GM12878 (cell line): ENCODE results near the gene PRCD. TPM values are rescaled to one million over a fixed set of nuclear protein-coding genes. Genes with fewer than 3 reads are reported as not detected.

Source experiments
- ATAC-seq: fragments of 200-7000 bp; cut with Tn5 transposase; 3 replicates; pipeline ENCODE4 v1.9.1; 2020; ENCODE audit warnings: mild to moderate bottlenecking, moderate library complexity
- BruUV-seq: library from RNA; stranded (reverse); fragments of 400-500 nt; replicated peaks from 2 replicates; lab custom pipeline; 2021; lab: Mats Ljungman, UMichigan
- CTCF ChIA-PET: fragments of 300-600 bp; sonication (Branson Sonifier 250); formaldehyde crosslinking; extraction: SDS; loops from one replicate; lab custom pipeline; 2021; ENCODE audit warnings: inconsistent platforms; lab: Yijun Ruan, JAX
- POLR2A ChIA-PET: fragments of 350-600 bp; formaldehyde crosslinking; extraction: SDS; loops from one replicate; lab custom pipeline; 2021; ENCODE audit warnings: inconsistent platforms; lab: Charles Lee
- RAD21 ChIA-PET: fragments of 300-600 bp; sonication (Branson Sonifier 250); formaldehyde crosslinking; loops from one replicate; lab custom pipeline; 2023; ENCODE audit warnings: antibody characterized with exemption; ENCODE audit not compliant: unreplicated experiment; lab: Charles Lee
- SMC1A ChIA-PET: fragments of 300-600 bp; sonication (Branson Sonifier 250); formaldehyde crosslinking; loops from one replicate; lab custom pipeline; 2023; ENCODE audit not compliant: unreplicated experiment, uncharacterized antibody; lab: Charles Lee
- DNase-seq: peaks from one replicate; pipeline ENCODE4 v3.0.0-alpha.2; 2011; ENCODE audit warnings: low read depth, low spot score
- FAIRE-seq: peaks from 3 replicates; lab custom pipeline; 2011; peaks lifted over from hg19 to GRCh38; lab: Jason Lieb, UNC
- H2AFZ ChIP-seq: 2 replicates; pipeline ENCODE4 v1.6.0; 2011; ENCODE audit warnings: low read depth, low read length, control low read depth; ENCODE audit not compliant: control insufficient read depth
- H3K27ac ChIP-seq: 2 replicates; pipeline ENCODE4 v1.5.1; 2011; ENCODE audit warnings: control low read depth; ENCODE audit not compliant: control insufficient read depth, insufficient read depth
- H3K27me3 ChIP-seq, 2 experiments: replicated peaks in 1 of 2; 2 replicates each; pipeline versions ENCODE4 v1.6.0 to v1.6.1; 2011; ENCODE audit warnings: low read length in 1 of 2; ENCODE audit not compliant: control insufficient read depth in 2 of 2, insufficient read depth in 2 of 2
- H3K36me3 ChIP-seq, 2 experiments: 2 replicates each; pipeline ENCODE4 v1.5.1; 2011; ENCODE audit warnings: low read length in 1 of 2; ENCODE audit not compliant: control insufficient read depth in 2 of 2, insufficient read depth in 2 of 2
- H3K4me1 ChIP-seq: 2 replicates; pipeline ENCODE4 v1.6.1; 2011; ENCODE audit warnings: mild to moderate bottlenecking, low read length, moderate library complexity, mixed read lengths; ENCODE audit not compliant: control insufficient read depth, insufficient read depth
- H3K4me2 ChIP-seq: 2 replicates; pipeline ENCODE4 v1.6.0; 2011; ENCODE audit warnings: control low read depth; ENCODE audit not compliant: control insufficient read depth, insufficient read depth
- H3K4me3 ChIP-seq: fragments of 200-600 bp; sonication (generic); 2 replicates; pipeline ENCODE4 v1.5.1; 2016
- H3K79me2 ChIP-seq: 2 replicates; pipeline ENCODE4 v1.6.0; 2011; ENCODE audit warnings: low read length; ENCODE audit not compliant: control insufficient read depth, insufficient read depth
- H3K9ac ChIP-seq: 2 replicates; pipeline ENCODE4 v1.8.0; 2011; ENCODE audit warnings: low read length, control low read depth, mixed read lengths; ENCODE audit not compliant: control insufficient read depth, insufficient read depth
- H3K9me3 ChIP-seq: replicated peaks from 3 replicates; pipeline ENCODE4 v1.5.1; 2011; ENCODE audit warnings: mild to moderate bottlenecking, low read length; ENCODE audit not compliant: control insufficient read depth, insufficient read depth
- H4K20me1 ChIP-seq: 2 replicates; pipeline ENCODE4 v1.6.0; 2011; ENCODE audit not compliant: control insufficient read depth, insufficient read depth
- BCL11A ChIP-seq: IDR thresholded peaks from 2 replicates; pipeline ENCODE4 v1.6.1; 2011; ENCODE audit warnings: low read depth, low read length
- BCLAF1 ChIP-seq: fragments of 450-650 bp; IDR thresholded peaks from 2 replicates; pipeline ENCODE4 v1.6.1; 2017; ENCODE audit warnings: antibody characterized with exemption, mild to moderate bottlenecking, moderate library complexity
- CHD2 ChIP-seq: IDR thresholded peaks from 2 replicates; pipeline ENCODE4 v1.6.1; 2011; ENCODE audit warnings: low read depth, low read length, improper control_type of control experiment, borderline replicate concordance
- LARP7 ChIP-seq: fragments of 450-650 bp; IDR thresholded peaks from 2 replicates; pipeline ENCODE4 v1.6.1; 2017; ENCODE audit warnings: mild to moderate bottlenecking
- NFYA ChIP-seq: IDR thresholded peaks from 2 replicates; pipeline ENCODE4 v1.6.1; 2011; ENCODE audit warnings: low read depth, mild to moderate bottlenecking, low read length, improper control_type of control experiment, borderline replicate concordance
- NR2C1 ChIP-seq: fragments of 450-650 bp; IDR thresholded peaks from 2 replicates; pipeline ENCODE4 v1.6.1; 2017; ENCODE audit warnings: antibody characterized with exemption, mild to moderate bottlenecking, moderate library complexity
- NR2F1 ChIP-seq: fragments of 450-650 bp; conservative IDR thresholded peaks from 2 replicates; pipeline ENCODE4 v1.6.1; 2017; ENCODE audit warnings: mild to moderate bottlenecking
- PKNOX1 ChIP-seq: fragments of 450-650 bp; IDR thresholded peaks from 2 replicates; pipeline ENCODE4 v1.6.1; 2016; ENCODE audit warnings: mild to moderate bottlenecking
- RFX5 ChIP-seq: IDR thresholded peaks from 2 replicates; pipeline ENCODE4 v1.6.1; 2011; ENCODE audit warnings: low read depth, low read length, improper control_type of control experiment
- SREBF1 ChIP-seq: IDR thresholded peaks from 2 replicates; pipeline ENCODE4 v1.6.1; 2012; ENCODE audit warnings: mild to moderate bottlenecking, low read length
- STAT3 ChIP-seq: IDR thresholded peaks from 2 replicates; pipeline ENCODE4 v1.6.1; 2011; ENCODE audit warnings: low read depth, low read length, improper control_type of control experiment
- ZBTB40 ChIP-seq: fragments of 450-650 bp; IDR thresholded peaks from 2 replicates; pipeline ENCODE4 v1.6.1; 2016; ENCODE audit warnings: mild to moderate bottlenecking, moderate library complexity, borderline replicate concordance
- ZNF207 ChIP-seq: fragments of 450-650 bp; IDR thresholded peaks from 2 replicates; pipeline ENCODE4 v1.6.1; 2014; ENCODE audit warnings: antibody characterized with exemption, mild to moderate bottlenecking, borderline replicate concordance
- ZNF622 ChIP-seq: fragments of 450-650 bp; IDR thresholded peaks from 2 replicates; pipeline ENCODE4 v1.6.1; 2017; ENCODE audit warnings: mild to moderate bottlenecking, inconsistent platforms
- WGBS: methylation state at CpG from one replicate; pipeline ENCODE4 v1.1.6; 2016; ENCODE audit warnings: low lambda C conversion rate; ENCODE audit not compliant: insufficient replicate concordance, insufficient coverage; ENCODE audit errors: missing lambda C conversion rate; 5-methylcytosine and 5-hydroxymethylcytosine counted together
- in situ Hi-C: fragments of 300-500 bp; cut with MboI; formaldehyde crosslinking; loops from 9 replicates; pipeline ENCODE4 v1.14.3; 2018; ENCODE audit warnings: mixed read lengths
- intact Hi-C: fragments of 100-400 bp; cut with micrococcal nuclease; formaldehyde crosslinking; loops from one replicate; pipeline ENCODE4 v1.14.2; 2022; ENCODE audit not compliant: unreplicated experiment
- polyA plus RNA-seq, 11 experiments: library from polyadenylated mRNA; depleted of rRNA in 4 of 11; unstranded in 6 of 11; stranded (reverse) in 5 of 11; fragments of >200 nt; fragmentation: Nextera tagmentation in 4 of 11; fragmentation: Illumina TruSeq in 1 of 11; extraction: Ambion mirVana in 4 of 11; extraction: Trizol in 1 of 11; gene quantifications; 1 replicate in 1 of 11; 2 replicates in 10 of 11; pipeline versions ENCODE4 v1.2.1 to v1.2.3, GENCODE V29; 2011 to 2016; ENCODE audit warnings: inconsistent platforms in 2 of 11, missing spikeins in 2 of 11, low read depth in 1 of 11
- total RNA-seq, 4 experiments: library from RNA; depleted of rRNA in 3 of 4; stranded (reverse); fragments of >200 nt in 3 of 4; fragmentation: Illumina TruSeq in 1 of 4; extraction: Trizol in 1 of 4; gene quantifications; 2 replicates each; pipeline versions ENCODE4 v1.2.1 to v1.2.3, GENCODE V29; 2013 to 2021

PRCD gene
- total and polyA plus RNA-seq, 10 of the 15 experiments (the other 5 are each of a cell fraction or from before 2014, with no cell fraction given), result 0.18 to 0.95 (median 0.34) TPM; not detected in 4

GRCh38 chr17:76519048-76519966, 20.5 kb upstream of the PRCD start:
- ChIA-PET CTCF (interaction anchor here (0.7 to 2.0 kb wide), 3 partner anchors 11 to 41 kb away, joined by 3 to 10 read pairs (median 4); no protein-coding TSS in a partner anchor), SMC1A (interaction anchor here (2.3 kb wide), 1 partner anchor 105 kb away, joined by 6 read pairs; no protein-coding TSS in a partner anchor), RAD21 (interaction anchor here (1.4 kb wide), 1 partner anchor 41 kb away, joined by 3 read pairs; no protein-coding TSS in a partner anchor), POLR2A (interaction anchor here (0.6 kb wide), 1 partner anchor 299 kb away, joined by 6 read pairs; no protein-coding TSS in a partner anchor)
- Histone ChIP-seq H3K79me2 (no peaks in the 10 kb centered on the region), H4K20me1 (no peaks in the 10 kb centered on the region), H3K4me2 (no peak overlapping the region), H3K36me3 (no peaks in the 10 kb centered on the region), H3K9me3 (no peaks in the 10 kb centered on the region), H3K4me3 (no peak overlapping the region), H2AFZ (no peak overlapping the region), H3K9ac (no peak overlapping the region), H3K4me1 (peaks cover 15% of the 10 kb centered on the region), H3K27ac (no peak overlapping the region), H3K27me3 (no peaks in the 10 kb centered on the region)
- no peak for FAIRE-seq
- in situ Hi-C loops (no loop called here), intact Hi-C loops (no loop called here)
- no peak for ATAC-seq
- no TSS peak for BruUV-seq
- WGBS, result 37% methylated on average over 14 of the region's 15 CpGs
- DNase-seq, result no peak
- TF ChIP-seq RFX5 (no peak), ZNF207 (no peak), BCLAF1 (no peak), ZBTB40 (no peak), ZNF622 (no peak), CHD2 (no peak), NR2C1 (no peak), BCL11A (no peak), SREBF1 (no peak), NFYA (no peak), PKNOX1 (no peak), LARP7 (no peak), NR2F1 (no peak), STAT3 (no peak)
